Measurements from ENCODE around the gene STRIP2.
"Not testable (repeated sequence)": the region's sequence is repeated elsewhere in the genome, so short reads cannot be mapped to it uniquely, and the experiment has no call there.

GRCh38 chr7:129447445-129447844 lies 13.2 kb downstream of the STRIP2 start:
- TF ChIP-seq, protein P1, sequence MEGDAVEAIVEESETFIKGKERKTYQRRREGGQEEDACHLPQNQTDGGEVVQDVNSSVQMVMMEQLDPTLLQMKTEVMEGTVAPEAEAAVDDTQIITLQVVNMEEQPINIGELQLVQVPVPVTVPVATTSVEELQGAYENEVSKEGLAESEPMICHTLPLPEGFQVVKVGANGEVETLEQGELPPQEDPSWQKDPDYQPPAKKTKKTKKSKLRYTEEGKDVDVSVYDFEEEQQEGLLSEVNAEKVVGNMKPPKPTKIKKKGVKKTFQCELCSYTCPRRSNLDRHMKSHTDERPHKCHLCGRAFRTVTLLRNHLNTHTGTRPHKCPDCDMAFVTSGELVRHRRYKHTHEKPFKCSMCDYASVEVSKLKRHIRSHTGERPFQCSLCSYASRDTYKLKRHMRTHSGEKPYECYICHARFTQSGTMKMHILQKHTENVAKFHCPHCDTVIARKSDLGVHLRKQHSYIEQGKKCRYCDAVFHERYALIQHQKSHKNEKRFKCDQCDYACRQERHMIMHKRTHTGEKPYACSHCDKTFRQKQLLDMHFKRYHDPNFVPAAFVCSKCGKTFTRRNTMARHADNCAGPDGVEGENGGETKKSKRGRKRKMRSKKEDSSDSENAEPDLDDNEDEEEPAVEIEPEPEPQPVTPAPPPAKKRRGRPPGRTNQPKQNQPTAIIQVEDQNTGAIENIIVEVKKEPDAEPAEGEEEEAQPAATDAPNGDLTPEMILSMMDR (IDR thresholded peaks at IDR 0.05) = not testable (repeated sequence)
- TF ChIP-seq POLR2A (IDR thresholded peaks at IDR 0.05) = not testable (repeated sequence)
